IMR-90 (cell line): ENCODE measurements around the gene NCKAP5L. TPM values are rescaled to one million over a fixed set of nuclear protein-coding genes. Genes with fewer than 3 reads are reported as not detected.

Experiments used
- ATAC-seq: fragments of 200-7000 bp; cut with Tn5 transposase; 2 replicates; pipeline ENCODE4 v1.9.1; 2020; ENCODE audit warnings: low read depth, mild to moderate bottlenecking, moderate library complexity
- BruUV-seq: library from RNA; stranded (reverse); fragments of 400-500 nt; replicated peaks from 2 replicates; lab custom pipeline; 2021; lab: Mats Ljungman, UMichigan
- CTCF ChIA-PET: fragments of 300-600 bp; formaldehyde crosslinking; extraction: SDS; loops from one replicate; lab custom pipeline; 2021; ENCODE audit warnings: antibody characterized with exemption; lab: Yijun Ruan, JAX
- POLR2A ChIA-PET: fragments of 300-600 bp; sonication (Branson Sonifier 250); formaldehyde crosslinking; loops from one replicate; lab custom pipeline; 2022; ENCODE audit warnings: antibody characterized with exemption; ENCODE audit not compliant: unreplicated experiment; lab: Charles Lee
- DNase-seq: peaks from one replicate; pipeline ENCODE4 v3.0.0; 2013
- H2AFZ ChIP-seq: replicated peaks from 2 replicates; pipeline ENCODE3; 2013; ENCODE audit warnings: low read length, mild to moderate bottlenecking; ENCODE audit not compliant: poor library complexity
- H2AK5ac ChIP-seq: 2 replicates; pipeline ENCODE4 v1.6.1; 2013; ENCODE audit warnings: low read depth, low read length, inconsistent platforms
- H2AK9ac ChIP-seq: replicated peaks from 2 replicates; pipeline ENCODE3; 2013; ENCODE audit warnings: mild to moderate bottlenecking, low read depth, low read length, moderate library complexity; ENCODE audit not compliant: poor library complexity
- H2BK120ac ChIP-seq: 2 replicates; pipeline ENCODE4 v1.6.1; 2013; ENCODE audit warnings: low read depth, low read length, inconsistent platforms
- H2BK15ac ChIP-seq: 3 replicates; pipeline ENCODE4 v1.6.1; 2013; ENCODE audit warnings: low read depth, low read length, inconsistent platforms
- H2BK20ac ChIP-seq: 2 replicates; pipeline ENCODE4 v1.6.1; 2013; ENCODE audit warnings: low read depth, mild to moderate bottlenecking, inconsistent platforms, low read length, moderate library complexity
- H2BK5ac ChIP-seq: 2 replicates; pipeline ENCODE4 v1.6.1; 2013; ENCODE audit warnings: mild to moderate bottlenecking, low read depth, low read length, inconsistent platforms; ENCODE audit not compliant: poor library complexity, severe bottlenecking
- H3K14ac ChIP-seq: replicated peaks from 2 replicates; pipeline ENCODE4 v1.6.1; 2013; ENCODE audit warnings: low read depth, low read length, inconsistent platforms
- H3K18ac ChIP-seq: 2 replicates; pipeline ENCODE4 v1.6.1; 2013; ENCODE audit warnings: low read depth, low read length, control low read depth
- H3K23ac ChIP-seq: 2 replicates; pipeline ENCODE4 v1.6.1; 2013; ENCODE audit warnings: low read depth, low read length, inconsistent platforms
- H3K27ac ChIP-seq: 2 replicates; pipeline ENCODE4 v1.5.1; 2013; ENCODE audit warnings: mild to moderate bottlenecking, control low read depth, low read length; ENCODE audit not compliant: insufficient read depth
- H3K27me3 ChIP-seq: 2 replicates; pipeline ENCODE4 v1.6.1; 2013; ENCODE audit warnings: low read length; ENCODE audit not compliant: control insufficient read depth, insufficient read depth
- H3K36me3 ChIP-seq: 2 replicates; pipeline ENCODE4 v1.6.1; 2013; ENCODE audit warnings: low read length, mixed read lengths; ENCODE audit not compliant: control insufficient read depth, insufficient read depth
- H3K4ac ChIP-seq: 2 replicates; pipeline ENCODE4 v1.6.1; 2013; ENCODE audit warnings: low read depth, low read length, inconsistent platforms
- H3K4me1 ChIP-seq: 2 replicates; pipeline ENCODE4 v1.6.1; 2013; ENCODE audit warnings: low read length, mixed read lengths; ENCODE audit not compliant: control insufficient read depth, insufficient read depth
- H3K4me2 ChIP-seq: 2 replicates; pipeline ENCODE4 v1.6.1; 2013; ENCODE audit warnings: low read depth, mild to moderate bottlenecking, control low read depth, low read length, moderate library complexity
- H3K4me3 ChIP-seq: 2 replicates; pipeline ENCODE4 v1.5.1; 2013; ENCODE audit warnings: low read depth, mild to moderate bottlenecking, control low read depth, low read length, moderate library complexity; ENCODE audit not compliant: insufficient read depth
- H3K56ac ChIP-seq: 2 replicates; pipeline ENCODE4 v1.6.1; 2013; ENCODE audit warnings: low read length, inconsistent platforms; ENCODE audit not compliant: insufficient read depth; ENCODE audit errors: extremely low read depth
- H3K79me1 ChIP-seq, 2 experiments: 2 replicates each; pipeline ENCODE4 v1.6.1; 2013; ENCODE audit warnings: low read length in 2 of 2, inconsistent platforms in 1 of 2, low read depth in 1 of 2
- H3K9ac ChIP-seq: 2 replicates; pipeline ENCODE4 v1.6.1; 2013; ENCODE audit warnings: low read depth, low read length, control low read depth
- H3K9me1 ChIP-seq: 2 replicates; pipeline ENCODE4 v1.6.1; 2013; ENCODE audit warnings: low read length, inconsistent platforms; ENCODE audit not compliant: insufficient read depth
- H3K9me3 ChIP-seq: 2 replicates; pipeline ENCODE4 v1.6.1; 2013; ENCODE audit warnings: low read length; ENCODE audit not compliant: control insufficient read depth, insufficient read depth
- H4K20me1 ChIP-seq: 2 replicates; pipeline ENCODE4 v1.6.1; 2013; ENCODE audit warnings: low read length, inconsistent platforms; ENCODE audit not compliant: insufficient read depth
- H4K5ac ChIP-seq: 2 replicates; pipeline ENCODE4 v1.6.1; 2013; ENCODE audit warnings: mild to moderate bottlenecking, low read depth, low read length, control low read depth
- H4K8ac ChIP-seq, 2 experiments: 2 replicates each; pipeline ENCODE4 v1.6.1; 2013; ENCODE audit warnings: low read depth in 2 of 2, low read length in 2 of 2, control low read depth in 1 of 2, inconsistent platforms in 1 of 2
- H4K91ac ChIP-seq: 2 replicates; pipeline ENCODE4 v1.6.1; 2013; ENCODE audit warnings: low read depth, low read length, inconsistent platforms; ENCODE audit not compliant: insufficient read depth
- BHLHE40 ChIP-seq: fragments of 150-350 bp; IDR thresholded peaks from 2 replicates; pipeline ENCODE4 v1.6.1; 2016; ENCODE audit warnings: mild to moderate bottlenecking, low read depth, low read length
- CEBPB ChIP-seq: IDR thresholded peaks from 2 replicates; pipeline ENCODE4 v1.6.1; 2012; ENCODE audit warnings: low read depth, low read length, improper control_type of control experiment
- CTCF ChIP-seq: conservative IDR thresholded peaks from 2 replicates; pipeline ENCODE4 v1.5.1; 2012; ENCODE audit warnings: mild to moderate bottlenecking, low read depth, low read length, improper control_type of control experiment
- MAZ ChIP-seq: IDR thresholded peaks from 2 replicates; pipeline ENCODE4 v1.6.1; 2012; ENCODE audit warnings: low read depth, mild to moderate bottlenecking, low read length, improper control_type of control experiment, moderate library complexity, borderline replicate concordance
- NFE2L2 ChIP-seq: fragments of 150-350 bp; IDR thresholded peaks from 2 replicates; pipeline ENCODE4 v1.6.1; 2016; ENCODE audit warnings: low read depth, mild to moderate bottlenecking, low read length
- RAD21 ChIP-seq: IDR thresholded peaks from 2 replicates; pipeline ENCODE4 v1.6.1; 2012; ENCODE audit warnings: low read length, improper control_type of control experiment
- RFX5 ChIP-seq: IDR thresholded peaks from 2 replicates; pipeline ENCODE4 v1.8.0; 2012; ENCODE audit warnings: low read depth, mild to moderate bottlenecking, low read length, moderate library complexity
- SMC3 ChIP-seq: fragments of 150-350 bp; IDR thresholded peaks from 2 replicates; pipeline ENCODE4 v1.6.1; 2016; ENCODE audit warnings: low read depth, mild to moderate bottlenecking, antibody characterized with exemption, low read length, moderate library complexity
- USF2 ChIP-seq: fragments of 150-350 bp; IDR thresholded peaks from 2 replicates; pipeline ENCODE4 v1.6.1; 2017; ENCODE audit warnings: mild to moderate bottlenecking, antibody characterized with exemption, low read length, low read depth
- WGBS, 2 experiments: methylation state at CpG; one replicate each; pipeline versions ENCODE4 v1.1.5 to v1.1.7; 2013; ENCODE audit warnings: missing lambda C conversion rate in 2 of 2; ENCODE audit not compliant: insufficient read length in 1 of 2; ENCODE audit errors: extremely low coverage in 2 of 2; 5-methylcytosine and 5-hydroxymethylcytosine counted together
- dilution Hi-C: fragments of 300-500 bp; cut with HindIII; formaldehyde crosslinking; loops from one replicate; pipeline ENCODE4 v1.14.3; 2018; ENCODE audit warnings: low sequenced_read_pairs; ENCODE audit not compliant: unreplicated experiment
- in situ Hi-C: fragments of 300-500 bp; cut with MboI; formaldehyde crosslinking; loops from 3 replicates; pipeline ENCODE4 v1.14.3; 2019; ENCODE audit warnings: low sequenced_read_pairs, inconsistent platforms, mixed read lengths
- intact Hi-C: fragments of 100-400 bp; cut with micrococcal nuclease; formaldehyde crosslinking; loops from 2 replicates; pipeline ENCODE4 v1.10.0; 2022
- polyA plus RNA-seq, 3 experiments: library from polyadenylated mRNA; depleted of rRNA; stranded (reverse); fragments of >200 nt; gene quantifications; 2 replicates each; pipeline ENCODE4 v1.2.3, GENCODE V29; 2012; ENCODE audit warnings: low replicate concordance in 1 of 3
- total RNA-seq: library from RNA; depleted of rRNA; stranded (reverse); fragments of >200 nt; gene quantifications from 2 replicates; pipeline ENCODE4 v1.2.3, GENCODE V29; 2012

Gene NCKAP5L
- total and polyA plus RNA-seq, 2 of the 4 experiments (the other 2 are of a cell fraction), result 6.1 to 14.4 TPM

- in situ Hi-C loops, result no loop called here
- no peaks in the 10 kb centered on the region for H3K9me1 ChIP-seq
Observed at GRCh38 chr12:49854976-49855375, 26.8 kb upstream of the NCKAP5L start.

More at GRCh38 chr12:49854976-49855375, 26.8 kb upstream of the NCKAP5L start:
- H3K79me1 ChIP-seq, result no peaks in the 10 kb centered on the region
- H3K27me3 ChIP-seq, result peaks cover 21% of the 10 kb centered on the region
- H4K20me1 ChIP-seq, result no peaks in the 10 kb centered on the region
- H3K4me3 ChIP-seq, result no peak overlapping the region
- dilution Hi-C loops (no loop called here), intact Hi-C loops (no loop called here)
- no peak overlapping the region for H2BK5ac ChIP-seq
- no peak overlapping the region for H2BK20ac ChIP-seq
- no peak overlapping the region for H3K9ac ChIP-seq
- H2BK15ac ChIP-seq, result no peak overlapping the region
- no peak overlapping the region for H2AFZ ChIP-seq
- ChIA-PET POLR2A (no interaction called here), CTCF (no interaction called here)
- no peak overlapping the region for H4K91ac ChIP-seq
- H4K5ac ChIP-seq, result no peak overlapping the region
- no peak for DNase-seq
- no peak overlapping the region for H3K18ac ChIP-seq
- H3K23ac ChIP-seq, result no peak overlapping the region; the same call in 1 of the 2 replicates
- H2BK120ac ChIP-seq, result no peak overlapping the region
- no peak overlapping the region for H2AK9ac ChIP-seq
- no peak overlapping the region for H3K27ac ChIP-seq
- no peaks in the 10 kb centered on the region for H3K9me3 ChIP-seq
- H3K4me2 ChIP-seq, result no peak overlapping the region
- H3K36me3 ChIP-seq, result no peaks in the 10 kb centered on the region
- ATAC-seq, result no peak
- H3K14ac ChIP-seq, result no peak overlapping the region
- H2AK5ac ChIP-seq, result no peak overlapping the region
- H3K4ac ChIP-seq, result no peak overlapping the region
- WGBS, 2 experiments, result 75% methylated on average over 3 of the region's 4 CpGs; no CpG with 5 or more reads in 1 of the 2 experiments
- no peak overlapping the region for H4K8ac ChIP-seq
- BruUV-seq, result no TSS peak
- H3K56ac ChIP-seq, result no peak overlapping the region
- H3K4me1 ChIP-seq, result no peaks in the 10 kb centered on the region
- TF ChIP-seq CTCF (no peak), CEBPB (no peak), SMC3 (no peak), RFX5 (no peak), MAZ (no peak), RAD21 (no peak), NFE2L2 (no peak), BHLHE40 (no peak), USF2 (no peak)
